Natural killer cell (primary cell): Measurements from ENCODE around the gene YBEY. TPM values are rescaled to one million over a fixed set of nuclear protein-coding genes. Genes with fewer than 3 reads are reported as not detected.

Source experiments
- ATAC-seq, 3 donors: fragments of 150-1000 bp in 2 of 3; fragments of 200-7000 bp in 1 of 3; cut with Tn5 transposase; 1 replicate in 1 of 3; 2 replicates in 2 of 3; pipeline ENCODE4 v1.10.0; 2021; ENCODE audit warnings: mild to moderate bottlenecking in 2 of 3, moderate library complexity in 2 of 3
- DNase-seq, 2 donors: peaks; one replicate each; pipeline versions ENCODE4 v3.0.0 to v3.0.0-alpha.2; 2013 to 2021; ENCODE audit warnings: mixed read lengths in 1 of 2
- H3K27ac ChIP-seq: one replicate; pipeline ENCODE4 v1.5.1; 2013; ENCODE audit warnings: mild to moderate bottlenecking, low read length
- H3K27me3 ChIP-seq: one replicate; pipeline ENCODE4 v1.6.1; 2013; ENCODE audit warnings: low read length; ENCODE audit not compliant: control insufficient read depth, insufficient read depth
- H3K36me3 ChIP-seq: one replicate; pipeline ENCODE4 v1.6.1; 2013; ENCODE audit warnings: low read length; ENCODE audit not compliant: control insufficient read depth, insufficient read depth
- H3K4me1 ChIP-seq: one replicate; pipeline ENCODE4 v1.6.1; 2013; ENCODE audit warnings: low read length; ENCODE audit not compliant: control insufficient read depth, insufficient read depth
- H3K4me3 ChIP-seq: one replicate; pipeline ENCODE4 v1.5.1; 2013; ENCODE audit warnings: low read length
- H3K9me3 ChIP-seq: one replicate; pipeline ENCODE4 v1.6.1; 2013; ENCODE audit warnings: low read length; ENCODE audit not compliant: control insufficient read depth, insufficient read depth
- H3K27ac Mint-ChIP-seq, 2 donors: one replicate each; pipeline ENCODE4 v1.8.0; 2022; ENCODE audit warnings: mild to moderate bottlenecking in 2 of 2, mixed read lengths in 2 of 2, moderate library complexity in 1 of 2
- H3K27me3 Mint-ChIP-seq, 2 donors: one replicate each; pipeline ENCODE4 v1.8.0; 2022; ENCODE audit warnings: low read depth in 2 of 2, mixed read lengths in 2 of 2
- H3K36me3 Mint-ChIP-seq: one replicate; pipeline ENCODE4 v1.8.0; 2022; ENCODE audit warnings: mixed read lengths
- H3K4me1 Mint-ChIP-seq, 2 donors: one replicate each; pipeline ENCODE4 v1.8.0; 2022; ENCODE audit warnings: mixed read lengths in 2 of 2
- H3K4me3 Mint-ChIP-seq: one replicate; pipeline ENCODE4 v1.8.0; 2022; ENCODE audit warnings: mild to moderate bottlenecking, moderate library complexity, mixed read lengths
- H3K9me3 Mint-ChIP-seq, 2 donors: one replicate each; pipeline ENCODE4 v1.8.0; 2022; ENCODE audit warnings: mixed read lengths in 2 of 2
- WGBS: methylation state at CpG from one replicate; pipeline ENCODE4 v1.1.7; 2013; ENCODE audit warnings: missing lambda C conversion rate; ENCODE audit not compliant: insufficient coverage; 5-methylcytosine and 5-hydroxymethylcytosine counted together
- intact Hi-C: fragments of 100-400 bp; cut with micrococcal nuclease; formaldehyde crosslinking; loops from one replicate; pipeline ENCODE4 v1.14.2; 2022
- total RNA-seq, 4 donors: library from RNA; stranded (reverse); fragments of 120-200 nt in 1 of 4; gene quantifications; one replicate each; pipeline versions ENCODE4 v1.2.3 to v1.2.4, GENCODE V29; 2013 to 2022
- TF ChIP-seq, protein P1 (sequence below): fragments of 200-600 bp; IDR thresholded peaks from one replicate; pipeline ENCODE4 v1.8.0; 2022; ENCODE audit warnings: antibody characterized with exemption

YBEY gene
- total RNA-seq, 3 donors from 2014 or later (not counting 1 experiment from before 2014, with no cell fraction given) = 10.8 to 13.7 (median 12.7) TPM

DNA sequence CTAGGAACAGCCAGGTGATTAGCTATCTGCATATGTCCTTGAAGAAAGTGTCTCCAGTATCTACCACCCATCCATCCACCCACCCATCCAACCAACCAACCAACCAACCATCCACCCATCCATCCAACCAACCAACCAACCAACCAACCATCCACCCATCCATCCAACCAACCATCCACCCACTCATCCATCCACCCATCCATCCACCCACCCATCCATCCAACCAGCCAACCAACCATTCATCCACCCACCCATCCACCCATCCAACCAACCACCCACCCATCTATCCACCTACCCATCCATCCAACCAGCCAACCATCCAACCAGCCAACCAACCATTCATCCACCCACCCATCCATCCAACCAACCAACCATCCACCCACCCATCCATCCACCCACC, 25.4 kb downstream of the YBEY start:
- no peaks in the 10 kb centered on the region for H3K9me3 ChIP-seq
- H3K4me1 Mint-ChIP-seq = no peaks in the 10 kb centered on the region
- intact Hi-C loops = no loop called here
- H3K9me3 Mint-ChIP-seq = no peaks in the 10 kb centered on the region
- no peaks in the 10 kb centered on the region for H3K36me3 ChIP-seq
- no peak overlapping the region for H3K27ac Mint-ChIP-seq
- H3K27ac ChIP-seq = no peak overlapping the region
- ATAC-seq (no peak), DNase-seq (no peak)
- no peaks in the 10 kb centered on the region for H3K27me3 Mint-ChIP-seq
- TF ChIP-seq, protein P1, sequence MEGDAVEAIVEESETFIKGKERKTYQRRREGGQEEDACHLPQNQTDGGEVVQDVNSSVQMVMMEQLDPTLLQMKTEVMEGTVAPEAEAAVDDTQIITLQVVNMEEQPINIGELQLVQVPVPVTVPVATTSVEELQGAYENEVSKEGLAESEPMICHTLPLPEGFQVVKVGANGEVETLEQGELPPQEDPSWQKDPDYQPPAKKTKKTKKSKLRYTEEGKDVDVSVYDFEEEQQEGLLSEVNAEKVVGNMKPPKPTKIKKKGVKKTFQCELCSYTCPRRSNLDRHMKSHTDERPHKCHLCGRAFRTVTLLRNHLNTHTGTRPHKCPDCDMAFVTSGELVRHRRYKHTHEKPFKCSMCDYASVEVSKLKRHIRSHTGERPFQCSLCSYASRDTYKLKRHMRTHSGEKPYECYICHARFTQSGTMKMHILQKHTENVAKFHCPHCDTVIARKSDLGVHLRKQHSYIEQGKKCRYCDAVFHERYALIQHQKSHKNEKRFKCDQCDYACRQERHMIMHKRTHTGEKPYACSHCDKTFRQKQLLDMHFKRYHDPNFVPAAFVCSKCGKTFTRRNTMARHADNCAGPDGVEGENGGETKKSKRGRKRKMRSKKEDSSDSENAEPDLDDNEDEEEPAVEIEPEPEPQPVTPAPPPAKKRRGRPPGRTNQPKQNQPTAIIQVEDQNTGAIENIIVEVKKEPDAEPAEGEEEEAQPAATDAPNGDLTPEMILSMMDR = no peak
- H3K4me3 ChIP-seq = no peak overlapping the region
- H3K4me1 ChIP-seq = no peaks in the 10 kb centered on the region
- no peak overlapping the region for H3K4me3 Mint-ChIP-seq
- no peaks in the 10 kb centered on the region for H3K27me3 ChIP-seq
- no peaks in the 10 kb centered on the region for H3K36me3 Mint-ChIP-seq

DNA sequence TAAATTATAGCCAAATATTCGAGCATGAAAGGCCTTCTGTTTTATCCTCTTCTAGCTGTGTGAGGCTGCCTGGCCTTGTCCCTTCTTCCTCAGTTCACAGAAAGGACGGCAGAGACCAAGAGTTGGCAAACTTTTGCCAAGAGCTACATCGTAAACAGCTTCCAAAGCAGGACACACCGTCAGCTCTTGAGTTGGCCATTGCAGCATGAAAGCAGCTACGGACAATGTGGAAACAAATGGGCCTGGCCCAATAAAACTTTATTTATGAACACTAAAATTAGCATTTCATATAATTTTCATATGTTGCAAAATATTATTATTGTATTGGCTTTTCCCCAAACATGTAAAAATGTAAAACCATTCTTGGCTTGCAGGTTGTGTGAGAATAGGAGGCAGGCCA, 26.8 kb downstream of the YBEY start:
- DNase-seq = no peak
- no peak for ATAC-seq
- H3K27me3 Mint-ChIP-seq = no peaks in the 10 kb centered on the region
- Histone ChIP-seq H3K36me3 (no peaks in the 10 kb centered on the region), H3K27me3 (no peaks in the 10 kb centered on the region), H3K27ac (no peak overlapping the region), H3K4me1 (no peaks in the 10 kb centered on the region), H3K9me3 (no peaks in the 10 kb centered on the region), H3K4me3 (no peak overlapping the region)
- no peaks in the 10 kb centered on the region for H3K4me1 Mint-ChIP-seq
- no peak overlapping the region for H3K4me3 Mint-ChIP-seq
- 98% methylated on average over 5 of the region's 5 CpGs for WGBS
- TF ChIP-seq, protein P1 = no peak
- no peaks in the 10 kb centered on the region for H3K9me3 Mint-ChIP-seq
- H3K27ac Mint-ChIP-seq = no peak overlapping the region
- intact Hi-C loops = no loop called here
- no peaks in the 10 kb centered on the region for H3K36me3 Mint-ChIP-seq

DNA sequence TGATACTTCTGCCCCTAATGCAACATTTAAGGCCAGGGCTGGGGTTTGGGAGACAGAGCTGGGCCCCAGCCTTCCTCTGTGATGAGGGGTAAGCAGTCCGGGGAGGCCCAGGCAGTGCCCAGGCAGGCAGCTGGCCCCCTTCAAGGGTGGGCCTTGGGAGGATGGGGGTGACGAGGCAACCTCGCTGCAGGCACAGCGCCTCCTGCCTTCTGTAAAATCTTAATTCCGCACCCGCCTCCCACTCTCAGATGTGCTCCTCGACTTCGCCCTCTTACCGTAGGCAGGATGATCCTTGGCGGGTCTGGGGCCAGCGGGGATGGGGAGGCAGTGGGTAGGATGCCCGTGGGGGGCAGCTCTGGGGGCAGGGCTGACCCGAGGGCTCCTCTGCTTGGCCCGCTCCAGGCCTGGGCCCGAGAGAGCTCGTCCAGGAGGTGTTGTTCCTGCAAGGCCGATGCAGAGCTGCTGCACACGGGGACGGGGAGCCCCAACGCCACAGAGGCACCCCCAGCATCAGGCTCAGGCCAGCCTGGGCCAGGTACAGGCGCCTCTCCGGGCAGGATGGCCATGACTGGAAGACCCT, 28.4 kb downstream of the YBEY start:
- WGBS = 98% methylated on average over 22 of the region's 22 CpGs
- TF ChIP-seq, protein P1 = no peak

DNA sequence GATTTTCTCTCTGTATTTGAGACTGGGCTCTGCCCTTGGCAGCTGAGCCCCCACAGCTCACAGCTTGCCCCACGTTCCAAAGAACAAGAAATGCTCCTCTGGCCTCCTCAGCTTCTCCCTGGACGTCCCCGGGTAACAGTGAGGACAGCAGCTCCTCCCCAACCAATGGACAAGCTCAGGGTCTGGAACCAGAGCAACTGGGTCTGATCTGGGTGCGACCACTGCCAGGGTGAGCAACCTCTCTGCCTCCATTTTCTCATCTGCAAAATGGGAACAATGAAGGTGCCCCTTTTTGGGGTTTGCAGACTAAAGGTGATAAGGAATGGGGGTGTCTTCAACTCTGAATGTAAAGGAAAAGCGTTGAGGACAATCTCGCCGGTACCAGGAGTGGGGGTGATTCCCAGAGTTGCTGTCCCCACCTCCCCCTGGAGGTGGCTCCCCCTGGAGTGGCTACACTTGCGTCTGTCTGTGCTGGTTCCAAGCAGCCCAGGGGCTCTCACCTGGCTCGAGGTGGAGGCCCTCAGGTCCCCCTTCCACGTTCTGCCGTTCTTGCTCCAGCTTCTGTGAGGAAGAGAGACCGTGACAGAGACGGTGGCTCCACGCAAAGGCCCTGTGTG, 30.7 kb downstream of the YBEY start:
- 96% methylated on average over 14 of the region's 14 CpGs for WGBS
- no peaks in the 10 kb centered on the region for H3K36me3 Mint-ChIP-seq

More for the DNA sequence above, 28.4 kb downstream of the YBEY start:
- intact Hi-C loops = no loop called here
- Histone ChIP-seq H3K4me3 (no peak overlapping the region), H3K9me3 (no peaks in the 10 kb centered on the region), H3K27me3 (no peaks in the 10 kb centered on the region), H3K4me1 (no peaks in the 10 kb centered on the region), H3K36me3 (no peaks in the 10 kb centered on the region), H3K27ac (no peak overlapping the region)
- Mint-ChIP-seq H3K27ac (no peak overlapping the region), H3K36me3 (no peaks in the 10 kb centered on the region), H3K4me1 (no peaks in the 10 kb centered on the region), H3K4me3 (no peak overlapping the region), H3K27me3 (no peaks in the 10 kb centered on the region), H3K9me3 (no peaks in the 10 kb centered on the region)
- ATAC-seq (no peak), DNase-seq (no peak)

More for the DNA sequence above, 30.7 kb downstream of the YBEY start:
- Mint-ChIP-seq H3K4me3 (no peak overlapping the region), H3K4me1 (peaks cover 0 to 4% of the 10 kb centered on the region in 2 donors), H3K9me3 (no peaks in the 10 kb centered on the region), H3K27ac (no peak overlapping the region), H3K27me3 (no peaks in the 10 kb centered on the region)
- no peak overlapping the region for H3K27ac ChIP-seq
- H3K4me1 ChIP-seq = no peaks in the 10 kb centered on the region
- H3K27me3 ChIP-seq = no peaks in the 10 kb centered on the region
- H3K4me3 ChIP-seq = no peak overlapping the region
- TF ChIP-seq, protein P1 = no peak
- no peaks in the 10 kb centered on the region for H3K9me3 ChIP-seq
- ATAC-seq (no peak), DNase-seq (no peak)
- intact Hi-C loops = no loop called here
- no peaks in the 10 kb centered on the region for H3K36me3 ChIP-seq
